SU-DHL-6 (cell line): ENCODE results near the gene SPAG4.

Source experiments
- H2AFZ ChIP-seq: fragments of 200-600 bp; sonication (generic); 2 replicates; pipeline ENCODE4 v1.6.1; 2014; ENCODE audit warnings: low read depth, mild to moderate bottlenecking, moderate library complexity, mixed read lengths, antibody characterized with exemption, low read length; ENCODE audit not compliant: severe bottlenecking
- H3F3A ChIP-seq: fragments of 200-600 bp; shearing (Covaris generic); 2 replicates; pipeline ENCODE4 v1.6.0; 2016; ENCODE audit warnings: antibody characterized with exemption, mild to moderate bottlenecking; ENCODE audit not compliant: insufficient read depth
- H3K27ac ChIP-seq: fragments of 200-600 bp; sonication (generic); 2 replicates; pipeline ENCODE4 v1.5.1; 2016; ENCODE audit warnings: low read depth, mild to moderate bottlenecking, low read length, moderate library complexity, mixed read lengths
- H3K27me3 ChIP-seq: fragments of 200-600 bp; sonication (generic), shearing (Covaris generic); 2 replicates; pipeline ENCODE4 v1.6.0; 2014; ENCODE audit warnings: mild to moderate bottlenecking, low read length
- H3K36me3 ChIP-seq: fragments of 200-600 bp; sonication (generic); 2 replicates; pipeline ENCODE4 v1.6.1; 2014; ENCODE audit warnings: mild to moderate bottlenecking, low read length, mixed read lengths
- H3K4me2 ChIP-seq: fragments of 300-600, 200-600 bp; shearing (Covaris generic), sonication (generic); 2 replicates; pipeline ENCODE4 v1.6.0; 2014; ENCODE audit warnings: low read length, low read depth, mild to moderate bottlenecking; ENCODE audit not compliant: poor library complexity, severe bottlenecking
- H3K4me3 ChIP-seq: fragments of 200-600 bp; sonication (generic); 2 replicates; pipeline ENCODE4 v1.5.1; 2014; ENCODE audit warnings: antibody characterized with exemption, low read length, mild to moderate bottlenecking, mixed read lengths; ENCODE audit not compliant: insufficient read depth, poor library complexity, severe bottlenecking
- H3K79me2 ChIP-seq: fragments of 200-600 bp; sonication (generic); 2 replicates; pipeline ENCODE4 v1.6.1; 2014; ENCODE audit warnings: mild to moderate bottlenecking, low read length, moderate library complexity; ENCODE audit not compliant: insufficient read depth
- H3K9ac ChIP-seq: fragments of 200-600 bp; sonication (generic); 2 replicates; pipeline ENCODE4 v1.7.0; 2014; ENCODE audit warnings: mild to moderate bottlenecking, low read length
- H3K9me2 ChIP-seq: fragments of 200-600 bp; sonication (generic); replicated peaks from 2 replicates; pipeline ENCODE4 v1.6.1; 2014; ENCODE audit warnings: low read length; ENCODE audit not compliant: insufficient read depth
- H3K9me3 ChIP-seq: fragments of 200-600 bp; sonication (generic); 2 replicates; pipeline ENCODE4 v1.6.1; 2014; ENCODE audit warnings: low read length, mixed read lengths; ENCODE audit not compliant: insufficient read depth
- H4K20me1 ChIP-seq: fragments of 200-600 bp; sonication (generic); 2 replicates; pipeline ENCODE4 v1.6.1; 2014; ENCODE audit warnings: low read depth, mild to moderate bottlenecking, antibody characterized with exemption, low read length, moderate library complexity, mixed read lengths
- CTCF ChIP-seq: fragments of 200-600 bp; sonication (generic); IDR thresholded peaks from one replicate; pipeline ENCODE4 v1.5.1; 2017; ENCODE audit warnings: antibody characterized with exemption, mild to moderate bottlenecking, low read length, moderate library complexity; ENCODE audit not compliant: insufficient read depth, poor library complexity, severe bottlenecking
- EZH2phosphoT487 ChIP-seq: fragments of 200-600 bp; sonication (generic), shearing (Covaris generic); conservative IDR thresholded peaks from 2 replicates; pipeline ENCODE4 v1.6.1; 2018; ENCODE audit warnings: mild to moderate bottlenecking, antibody characterized with exemption, low read length, moderate library complexity, mixed read lengths

The SPAG4 gene

DNA sequence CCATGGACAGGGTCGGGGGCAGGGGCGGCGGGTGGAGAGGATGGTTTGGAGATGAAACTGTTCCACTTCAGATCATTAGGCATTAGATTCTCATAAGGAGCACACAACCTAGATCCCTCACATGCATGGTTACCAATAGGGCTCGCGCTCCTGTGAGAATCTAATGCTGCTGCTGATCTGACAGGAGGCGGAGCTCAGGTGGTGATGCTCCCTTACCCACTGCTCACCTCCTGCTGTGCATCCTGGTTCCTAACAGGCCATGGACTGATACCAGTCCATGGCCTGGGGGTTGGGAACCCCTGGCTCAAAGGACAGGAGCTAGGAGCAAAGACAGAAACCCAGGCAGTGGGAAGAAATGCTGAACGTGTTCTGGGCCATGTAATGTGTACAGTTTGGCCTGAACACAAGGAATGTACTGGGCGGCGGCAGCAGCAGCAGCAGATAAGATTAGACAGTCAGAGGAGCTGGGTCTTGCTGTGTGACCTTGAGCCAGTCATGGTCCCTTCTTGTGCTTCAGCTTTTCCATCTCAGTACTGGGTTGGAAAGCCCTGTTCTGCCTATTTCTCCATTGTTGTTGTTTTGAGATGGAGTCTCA lies 4.7 kb upstream of the SPAG4 start:
- Histone ChIP-seq H3K4me2 (no peak overlapping the region), H3K36me3 (no peaks in the 10 kb centered on the region)

DNA sequence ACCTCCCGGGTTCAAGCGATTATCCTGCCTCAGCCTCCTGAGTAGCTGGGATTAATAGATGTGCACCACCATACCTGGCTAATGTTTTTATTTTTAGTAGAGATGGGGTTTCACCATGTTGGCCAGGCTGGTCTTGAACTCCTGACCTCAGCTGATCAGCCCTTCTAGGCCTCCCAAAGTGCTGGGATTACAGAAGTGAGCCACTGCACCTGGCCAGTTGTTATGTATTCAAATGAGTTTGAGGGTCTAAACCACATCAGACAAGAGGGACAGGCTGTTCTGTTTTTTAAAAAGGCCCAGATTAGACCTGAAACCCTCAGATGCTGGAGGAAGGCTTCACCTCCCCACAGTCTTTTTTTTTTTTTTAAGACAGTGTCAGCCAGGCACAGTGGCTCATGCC lies 4.1 kb upstream of the SPAG4 start:
- TF ChIP-seq CTCF: no peak
- no peak for TF ChIP-seq EZH2phosphoT487
- Histone ChIP-seq H3K36me3 (no peaks in the 10 kb centered on the region), H3K79me2 (no peaks in the 10 kb centered on the region), H3K9me3 (no peaks in the 10 kb centered on the region), H3K9me2 (no peaks in the 10 kb centered on the region), H3K9ac (no peak overlapping the region), H3K27ac (peak overlapping the region; percentile 35), H4K20me1 (no peaks in the 10 kb centered on the region), H3K4me2 (no peak overlapping the region), H2AFZ (no peak overlapping the region), H3F3A (no peaks in the 10 kb centered on the region), H3K4me3 (no peak overlapping the region), H3K27me3 (no peaks in the 10 kb centered on the region)

More for the DNA sequence above, 4.7 kb upstream of the SPAG4 start:
- H2AFZ ChIP-seq: no peak overlapping the region
- no peaks in the 10 kb centered on the region for H3K79me2 ChIP-seq
- no peak overlapping the region for H3K4me3 ChIP-seq
- H4K20me1 ChIP-seq: no peaks in the 10 kb centered on the region
- no peak for TF ChIP-seq EZH2phosphoT487
- H3K9me2 ChIP-seq: no peaks in the 10 kb centered on the region
- H3K9ac ChIP-seq: no peak overlapping the region
- H3F3A ChIP-seq: no peaks in the 10 kb centered on the region
- H3K27ac ChIP-seq: no peak overlapping the region
- H3K27me3 ChIP-seq: no peaks in the 10 kb centered on the region
- no peaks in the 10 kb centered on the region for H3K9me3 ChIP-seq

DNA sequence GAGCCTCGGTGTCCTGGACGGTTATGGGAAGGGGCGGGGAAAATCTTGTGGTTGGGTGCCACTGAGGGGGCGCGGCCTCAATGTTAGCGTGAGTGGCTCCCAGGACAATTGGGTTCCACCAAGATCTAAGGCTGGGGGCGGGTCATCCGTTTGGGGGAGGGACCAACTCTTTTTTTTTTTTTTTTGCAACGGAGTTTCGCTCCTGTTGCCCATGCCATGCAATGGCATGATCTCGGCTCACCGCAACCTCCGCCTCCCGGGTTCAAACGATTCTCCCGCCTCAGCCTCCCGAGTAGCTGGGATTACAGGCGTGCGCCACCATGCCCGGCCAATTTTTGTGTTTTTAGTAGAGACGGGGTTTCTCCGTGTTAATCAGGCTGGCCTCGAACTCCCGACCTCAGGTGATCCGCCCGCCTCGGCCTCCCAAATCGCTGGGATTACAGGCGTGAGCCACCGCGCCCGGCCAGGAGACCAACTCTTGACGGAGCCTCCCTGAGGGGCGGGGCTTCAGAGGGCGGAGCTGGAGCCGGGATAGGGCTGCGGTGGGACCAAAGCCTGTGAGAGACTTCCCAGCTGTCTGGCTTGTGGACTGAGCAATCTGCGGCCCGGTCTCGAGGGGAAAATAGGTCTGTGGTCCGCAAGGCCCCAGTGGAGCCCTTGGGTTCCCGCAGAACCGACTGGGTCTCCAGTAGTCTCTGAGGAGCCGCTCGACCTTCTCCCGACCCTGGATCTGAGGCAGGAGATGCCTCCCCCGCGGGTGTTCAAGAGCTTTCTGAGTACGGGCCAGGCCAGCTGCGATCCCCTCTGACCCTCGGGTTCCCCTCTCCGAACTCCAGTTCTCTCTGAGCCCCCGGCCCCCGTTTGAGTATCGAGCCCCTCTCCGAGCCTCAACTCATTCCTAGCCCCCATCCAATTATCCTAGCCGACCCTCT lies 1.1 kb downstream of the SPAG4 start:
- H3K27me3 ChIP-seq: no peaks in the 10 kb centered on the region
- H3K4me3 ChIP-seq: peak overlapping the region; percentile 35
- peak overlapping the region; percentile 62 for H3K4me2 ChIP-seq
- no peaks in the 10 kb centered on the region for H3K9me3 ChIP-seq
- H3F3A ChIP-seq: no peaks in the 10 kb centered on the region
- H4K20me1 ChIP-seq: no peaks in the 10 kb centered on the region
- peak overlapping the region; percentile 36 for H3K9ac ChIP-seq
- no peak overlapping the region for H2AFZ ChIP-seq
- no peaks in the 10 kb centered on the region for H3K79me2 ChIP-seq
- no peaks in the 10 kb centered on the region for H3K36me3 ChIP-seq
- no peak for TF ChIP-seq CTCF
- no peak for TF ChIP-seq EZH2phosphoT487
- H3K9me2 ChIP-seq: no peaks in the 10 kb centered on the region
- H3K27ac ChIP-seq: no peak overlapping the region
